Upper lobe of left lung (tissue), 4 donors: ENCODE data around the gene PACSIN3.

ENCODE experiments used
- CTCF ChIP-seq, 6 experiments: fragments of 450-650 bp in 4 of 6; fragments of 200-600 bp in 2 of 6; sonication (generic) in 2 of 6; IDR thresholded peaks; one replicate each; pipeline ENCODE4 v1.5.1; 2016 to 2019; ENCODE audit warnings: antibody characterized with exemption in 6 of 6
- EP300 ChIP-seq, 4 donors: sonication (generic); formaldehyde crosslinking; IDR thresholded peaks; one replicate each; pipeline ENCODE4 v1.5.1; 2017; ENCODE audit warnings: antibody characterized with exemption in 4 of 4, control low read depth in 2 of 4
- POLR2A ChIP-seq, 4 donors: fragments of 450-650 bp; IDR thresholded peaks; one replicate each; pipeline ENCODE4 v1.5.1; 2016 to 2017; ENCODE audit warnings: antibody characterized with exemption in 4 of 4, mild to moderate bottlenecking in 2 of 4
- POLR2AphosphoS5 ChIP-seq, 2 donors: sonication (generic); formaldehyde crosslinking; IDR thresholded peaks; one replicate each; pipeline ENCODE4 v1.5.1; 2017; ENCODE audit warnings: antibody characterized with exemption in 2 of 2

DNA sequence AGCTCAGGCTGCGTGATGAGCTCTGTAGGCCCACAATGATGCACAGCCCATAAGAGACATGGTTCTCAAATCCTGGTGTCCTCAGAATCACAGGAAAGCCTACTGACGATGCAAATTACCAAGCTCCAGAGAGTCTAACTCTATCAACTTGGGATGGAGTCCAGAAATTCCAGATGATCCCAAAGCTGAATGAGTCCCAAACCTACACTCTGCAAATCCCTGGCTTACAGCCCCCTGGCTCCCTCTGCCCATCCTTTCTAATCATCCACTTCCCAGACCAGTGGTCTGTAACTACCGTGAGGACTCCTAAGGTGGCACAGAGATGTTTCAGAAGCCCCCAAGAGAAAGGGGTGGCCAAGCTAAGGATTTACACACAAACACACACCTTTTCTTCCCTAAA lies 23.0 kb downstream of the PACSIN3 start:
- TF ChIP-seq CTCF (IDR thresholded peaks at IDR 0.05): no peak
- no peak for TF ChIP-seq POLR2A (IDR thresholded peaks at IDR 0.05)
- TF ChIP-seq POLR2AphosphoS5 (IDR thresholded peaks at IDR 0.05): no peak
- TF ChIP-seq EP300 (IDR thresholded peaks at IDR 0.05): no peak
